ENCODE measurements around the gene RBM3. TPM values are rescaled to one million over a fixed set of nuclear protein-coding genes. Genes with fewer than 3 reads are reported as not detected.
A peak's percentile ranks its signal among the peaks of the same experiment; 100 is the strongest.

Gene RBM3
- total RNA-seq, 6 donors from 2014 or later: 129 to 486 (median 187) TPM

DNA sequence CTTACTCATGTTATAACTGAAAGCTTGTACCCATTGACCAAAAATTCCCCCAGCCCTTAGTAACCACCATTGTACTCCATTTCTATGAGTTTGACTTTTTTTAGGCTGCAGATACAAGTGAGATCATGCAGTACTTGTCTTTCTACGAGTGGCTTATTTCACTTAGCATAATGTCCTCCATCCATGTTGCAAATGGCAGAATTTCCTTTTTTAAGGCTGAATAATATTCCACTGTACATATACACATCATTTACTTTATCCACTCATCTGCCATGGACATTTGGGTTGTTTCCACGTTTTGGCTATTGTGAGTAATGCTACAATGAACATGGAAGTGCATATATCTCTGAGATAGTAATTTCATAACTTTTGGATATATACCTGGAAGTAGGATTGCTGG, 10.4 kb downstream of the RBM3 start:
- DNase-seq: no peak
- H3K4me3 ChIP-seq: no peak overlapping the region
- TF ChIP-seq EP300 (IDR thresholded peaks at IDR 0.05): no peak
- no peak for TF ChIP-seq POLR2AphosphoS5 (IDR thresholded peaks at IDR 0.05)
- TF ChIP-seq, protein P1, sequence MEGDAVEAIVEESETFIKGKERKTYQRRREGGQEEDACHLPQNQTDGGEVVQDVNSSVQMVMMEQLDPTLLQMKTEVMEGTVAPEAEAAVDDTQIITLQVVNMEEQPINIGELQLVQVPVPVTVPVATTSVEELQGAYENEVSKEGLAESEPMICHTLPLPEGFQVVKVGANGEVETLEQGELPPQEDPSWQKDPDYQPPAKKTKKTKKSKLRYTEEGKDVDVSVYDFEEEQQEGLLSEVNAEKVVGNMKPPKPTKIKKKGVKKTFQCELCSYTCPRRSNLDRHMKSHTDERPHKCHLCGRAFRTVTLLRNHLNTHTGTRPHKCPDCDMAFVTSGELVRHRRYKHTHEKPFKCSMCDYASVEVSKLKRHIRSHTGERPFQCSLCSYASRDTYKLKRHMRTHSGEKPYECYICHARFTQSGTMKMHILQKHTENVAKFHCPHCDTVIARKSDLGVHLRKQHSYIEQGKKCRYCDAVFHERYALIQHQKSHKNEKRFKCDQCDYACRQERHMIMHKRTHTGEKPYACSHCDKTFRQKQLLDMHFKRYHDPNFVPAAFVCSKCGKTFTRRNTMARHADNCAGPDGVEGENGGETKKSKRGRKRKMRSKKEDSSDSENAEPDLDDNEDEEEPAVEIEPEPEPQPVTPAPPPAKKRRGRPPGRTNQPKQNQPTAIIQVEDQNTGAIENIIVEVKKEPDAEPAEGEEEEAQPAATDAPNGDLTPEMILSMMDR (IDR thresholded peaks at IDR 0.05): no peak
- no peak for TF ChIP-seq POLR2A (IDR thresholded peaks at IDR 0.05)
- H3K9me3 ChIP-seq: no peaks in the 10 kb centered on the region
- WGBS, 2 donors: 53 to 59% methylated on average over 2 of the region's 2 CpGs
- peaks cover 0 to 5% (median 0%) of the 10 kb centered on the region in 4 donors for H3K4me1 ChIP-seq
- no peak overlapping the region for H3K27ac ChIP-seq
- no peaks in the 10 kb centered on the region for H3K27me3 ChIP-seq
- no peaks in the 10 kb centered on the region for H3K36me3 ChIP-seq
- ATAC-seq (ENCODE audit: low FRiP score in 2 of 2): no peak

DNA sequence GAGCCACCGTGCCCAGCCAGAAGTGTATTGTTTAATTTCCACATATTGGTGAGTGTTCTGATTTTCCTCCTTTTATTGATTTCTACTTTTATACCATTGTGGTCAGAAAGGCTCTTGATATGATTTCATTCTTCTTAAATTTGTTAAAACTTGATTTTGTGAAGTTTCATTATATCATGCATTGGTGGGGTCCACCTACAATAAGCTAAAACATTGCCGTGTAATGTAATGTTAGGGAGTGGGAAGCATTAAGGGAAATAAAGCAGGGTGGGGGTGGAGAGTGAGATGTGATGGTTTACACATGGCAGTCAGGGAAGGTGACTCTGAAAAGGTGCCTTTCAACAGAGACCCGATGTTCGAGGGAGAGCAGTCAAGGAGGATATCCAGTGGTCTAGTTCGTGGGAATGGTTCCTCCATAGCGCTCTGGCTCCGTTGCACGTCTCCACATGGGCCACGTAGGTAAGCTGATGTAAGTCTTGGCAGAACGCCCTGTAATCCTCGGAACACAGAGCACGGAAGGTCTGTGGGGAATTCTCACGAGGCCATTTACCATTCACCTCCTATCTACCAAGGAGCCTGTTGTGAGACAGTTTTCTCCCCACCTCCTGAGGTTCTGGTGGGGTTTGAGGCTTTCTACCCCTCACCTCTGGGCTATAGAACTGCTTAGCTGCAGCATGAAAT, 15.3 kb downstream of the RBM3 start:
- ATAC-seq (ENCODE audit: low FRiP score in 2 of 2) (no peak), DNase-seq (no peak)
- Histone ChIP-seq H3K36me3 (no peaks in the 10 kb centered on the region), H3K9me3 (no peaks in the 10 kb centered on the region), H3K27ac (no peak overlapping the region), H3K27me3 (no peaks in the 10 kb centered on the region), H3K4me3 (no peak overlapping the region), H3K4me1 (peaks cover 3 to 13% (median 9%) of the 10 kb centered on the region in 4 donors)
- no peak for TF ChIP-seq POLR2A (IDR thresholded peaks at IDR 0.05)
- TF ChIP-seq, protein P1 (IDR thresholded peaks at IDR 0.05): no peak
- 64 to 66% methylated on average over 7 to 13 of the region's 13 CpGs for WGBS, 2 donors

DNA sequence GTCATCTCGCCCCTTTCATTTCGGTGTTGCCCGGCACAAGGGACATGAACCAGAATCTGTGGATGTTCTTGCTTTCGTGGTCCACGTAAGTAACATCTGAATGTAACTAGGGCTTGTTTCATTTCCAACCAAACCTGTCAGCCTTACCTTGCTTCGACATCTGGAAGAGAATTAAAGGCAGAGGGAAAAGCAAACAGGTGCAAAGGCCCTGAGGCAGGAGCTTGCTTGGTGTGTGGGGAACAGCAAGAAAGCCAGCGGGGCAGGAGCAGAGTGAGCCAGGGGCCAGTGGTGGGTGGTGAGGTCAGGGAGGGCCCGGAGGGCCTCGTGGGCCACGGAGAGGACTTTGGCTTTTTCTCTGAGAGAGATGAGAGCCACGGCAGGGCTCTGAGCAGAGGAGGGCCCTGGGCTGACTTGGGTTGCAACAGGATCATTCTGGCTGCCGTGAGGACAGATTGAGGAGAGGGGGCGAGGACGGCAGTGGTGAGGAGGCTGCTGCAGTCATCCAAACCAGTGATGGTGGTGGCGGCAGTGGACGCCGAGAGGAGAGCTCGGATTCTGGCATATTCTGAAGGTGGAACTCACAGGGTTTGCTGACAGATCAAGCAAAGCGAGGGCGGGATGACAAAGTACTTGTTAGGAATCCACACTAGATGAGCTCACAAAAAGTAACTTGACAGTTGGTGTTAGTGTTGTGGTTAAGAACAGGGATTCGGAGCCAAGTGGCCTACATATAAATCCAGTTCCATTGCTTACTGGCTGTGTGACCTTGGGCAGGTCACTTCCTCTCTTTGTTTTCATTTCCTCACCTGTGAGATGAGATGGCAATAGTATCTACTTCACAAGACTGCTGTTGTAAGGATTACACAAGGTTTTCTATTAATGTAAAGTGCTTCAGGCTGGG, 16.2 kb downstream of the RBM3 start:
- 90% methylated on average over 20 to 21 of the region's 21 CpGs for WGBS, 2 donors
- H3K36me3 ChIP-seq: no peaks in the 10 kb centered on the region
- DNase-seq (no peak), ATAC-seq (ENCODE audit: low FRiP score in 2 of 2) (no peak)
- H3K4me3 ChIP-seq: no peak overlapping the region
- H3K9me3 ChIP-seq: no peaks in the 10 kb centered on the region
- no peaks in the 10 kb centered on the region for H3K27me3 ChIP-seq
- H3K4me1 ChIP-seq: peaks cover 3 to 13% (median 9%) of the 10 kb centered on the region in 4 donors
- TF ChIP-seq POLR2A (IDR thresholded peaks at IDR 0.05) (no peak), POLR2AphosphoS5 (IDR thresholded peaks at IDR 0.05) (no peak), EP300 (IDR thresholded peaks at IDR 0.05) (no peak)
- TF ChIP-seq, protein P1 (IDR thresholded peaks at IDR 0.05): no peak
- peak overlapping the region; percentile 66 to 75 (median 70) for H3K27ac ChIP-seq

DNA sequence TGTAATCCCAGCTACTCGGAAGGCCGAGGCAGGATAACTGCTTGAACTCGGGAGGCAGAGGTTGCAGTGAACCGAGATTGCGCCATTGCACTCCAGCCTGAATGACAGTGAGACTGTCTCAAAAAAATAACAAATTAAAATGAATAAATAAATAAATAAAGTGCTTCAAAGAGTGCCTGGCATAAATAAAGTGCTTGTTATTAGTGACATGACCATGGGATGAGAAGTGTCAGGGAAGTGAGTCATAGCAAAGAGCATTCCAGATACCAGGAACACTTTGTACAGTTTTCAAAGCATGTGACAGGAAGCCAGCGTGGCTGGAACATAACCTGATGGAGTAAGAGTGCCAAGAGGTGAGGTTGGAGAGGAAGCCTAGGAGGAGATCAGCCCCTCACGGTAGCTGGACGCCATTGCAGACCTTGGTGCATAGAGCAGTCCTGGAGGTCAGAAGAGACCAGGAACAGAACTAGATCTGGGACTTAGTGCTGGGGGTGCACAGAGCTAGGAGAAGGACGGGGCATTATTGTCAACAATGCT, 17.0 kb downstream of the RBM3 start:
- no peaks in the 10 kb centered on the region for H3K9me3 ChIP-seq
- H3K27me3 ChIP-seq: no peaks in the 10 kb centered on the region
- H3K27ac ChIP-seq: peak overlapping the region; percentile 66 to 75 (median 70)
- DNase-seq: peak in 1 of 2 donors; percentile 69
- TF ChIP-seq, protein P1 (IDR thresholded peaks at IDR 0.05): peak in 4 of 6 experiments; percentile 16 to 58 (median 42)
- peak; percentile 84 to 94 for TF ChIP-seq POLR2AphosphoS5 (IDR thresholded peaks at IDR 0.05)
- peak; percentile 67 to 99 (median 89) for TF ChIP-seq EP300 (IDR thresholded peaks at IDR 0.05)
- TF ChIP-seq POLR2A (IDR thresholded peaks at IDR 0.05): peak in 1 of 4 donors; percentile 19
- peaks cover 3 to 13% (median 9%) of the 10 kb centered on the region in 4 donors for H3K4me1 ChIP-seq
- no peaks in the 10 kb centered on the region for H3K36me3 ChIP-seq
- 46 to 49% methylated on average over 9 of the region's 9 CpGs for WGBS, 2 donors
- H3K4me3 ChIP-seq: no peak overlapping the region
- peak; percentile 48 to 77 for ATAC-seq (ENCODE audit: low FRiP score in 2 of 2)
